GM12878 (cell line): ENCODE results near the gene YARS1. TPM values are rescaled to one million over a fixed set of nuclear protein-coding genes. Genes with fewer than 3 reads are reported as not detected.

Experiments
- ATAC-seq: fragments of 200-7000 bp; cut with Tn5 transposase; 3 replicates; pipeline ENCODE4 v1.9.1; 2020; ENCODE audit warnings: mild to moderate bottlenecking, moderate library complexity
- BruUV-seq: library from RNA; stranded (reverse); fragments of 400-500 nt; replicated peaks from 2 replicates; lab custom pipeline; 2021; lab: Mats Ljungman, UMichigan
- CTCF ChIA-PET: fragments of 300-600 bp; sonication (Branson Sonifier 250); formaldehyde crosslinking; extraction: SDS; loops from one replicate; lab custom pipeline; 2021; ENCODE audit warnings: inconsistent platforms; lab: Yijun Ruan, JAX
- POLR2A ChIA-PET: fragments of 350-600 bp; formaldehyde crosslinking; extraction: SDS; loops from one replicate; lab custom pipeline; 2021; ENCODE audit warnings: inconsistent platforms; lab: Charles Lee
- RAD21 ChIA-PET: fragments of 300-600 bp; sonication (Branson Sonifier 250); formaldehyde crosslinking; loops from one replicate; lab custom pipeline; 2023; ENCODE audit warnings: antibody characterized with exemption; ENCODE audit not compliant: unreplicated experiment; lab: Charles Lee
- SMC1A ChIA-PET: fragments of 300-600 bp; sonication (Branson Sonifier 250); formaldehyde crosslinking; loops from one replicate; lab custom pipeline; 2023; ENCODE audit not compliant: unreplicated experiment, uncharacterized antibody; lab: Charles Lee
- DNase-seq: peaks from one replicate; pipeline ENCODE4 v3.0.0-alpha.2; 2011; ENCODE audit warnings: low read depth, low spot score
- FAIRE-seq: peaks from 3 replicates; lab custom pipeline; 2011; peaks lifted over from hg19 to GRCh38; lab: Jason Lieb, UNC
- H2AFZ ChIP-seq: 2 replicates; pipeline ENCODE4 v1.6.0; 2011; ENCODE audit warnings: low read depth, low read length, control low read depth; ENCODE audit not compliant: control insufficient read depth
- H3K27ac ChIP-seq: 2 replicates; pipeline ENCODE4 v1.5.1; 2011; ENCODE audit warnings: control low read depth; ENCODE audit not compliant: control insufficient read depth, insufficient read depth
- H3K27me3 ChIP-seq, 2 experiments: replicated peaks in 1 of 2; 2 replicates each; pipeline versions ENCODE4 v1.6.0 to v1.6.1; 2011; ENCODE audit warnings: low read length in 1 of 2; ENCODE audit not compliant: control insufficient read depth in 2 of 2, insufficient read depth in 2 of 2
- H3K36me3 ChIP-seq, 2 experiments: 2 replicates each; pipeline ENCODE4 v1.5.1; 2011; ENCODE audit warnings: low read length in 1 of 2; ENCODE audit not compliant: control insufficient read depth in 2 of 2, insufficient read depth in 2 of 2
- H3K4me1 ChIP-seq: 2 replicates; pipeline ENCODE4 v1.6.1; 2011; ENCODE audit warnings: mild to moderate bottlenecking, low read length, moderate library complexity, mixed read lengths; ENCODE audit not compliant: control insufficient read depth, insufficient read depth
- H3K4me2 ChIP-seq: 2 replicates; pipeline ENCODE4 v1.6.0; 2011; ENCODE audit warnings: control low read depth; ENCODE audit not compliant: control insufficient read depth, insufficient read depth
- H3K4me3 ChIP-seq: fragments of 200-600 bp; sonication (generic); 2 replicates; pipeline ENCODE4 v1.5.1; 2016
- H3K79me2 ChIP-seq: 2 replicates; pipeline ENCODE4 v1.6.0; 2011; ENCODE audit warnings: low read length; ENCODE audit not compliant: control insufficient read depth, insufficient read depth
- H3K9ac ChIP-seq: 2 replicates; pipeline ENCODE4 v1.8.0; 2011; ENCODE audit warnings: low read length, control low read depth, mixed read lengths; ENCODE audit not compliant: control insufficient read depth, insufficient read depth
- H3K9me3 ChIP-seq: replicated peaks from 3 replicates; pipeline ENCODE4 v1.5.1; 2011; ENCODE audit warnings: mild to moderate bottlenecking, low read length; ENCODE audit not compliant: control insufficient read depth, insufficient read depth
- H4K20me1 ChIP-seq: 2 replicates; pipeline ENCODE4 v1.6.0; 2011; ENCODE audit not compliant: control insufficient read depth, insufficient read depth
- FOS ChIP-seq: IDR thresholded peaks from 3 replicates; pipeline ENCODE4 v1.6.1; 2011; ENCODE audit warnings: borderline replicate concordance; ENCODE audit not compliant: insufficient read length; ENCODE audit errors: extremely low read depth
- HDAC2 ChIP-seq: fragments of 200-600 bp; sonication (generic); IDR thresholded peaks from 2 replicates; pipeline ENCODE4 v1.6.1; 2017
- KDM1A ChIP-seq: fragments of 200-600 bp; sonication (generic); IDR thresholded peaks from 2 replicates; pipeline ENCODE4 v1.6.1; 2016; ENCODE audit warnings: borderline replicate concordance
- NRF1 ChIP-seq: conservative IDR thresholded peaks from 2 replicates; pipeline ENCODE4 v1.6.1; 2011; ENCODE audit warnings: mild to moderate bottlenecking, low read depth, low read length, improper control_type of control experiment
- SIN3A ChIP-seq: IDR thresholded peaks from 2 replicates; pipeline ENCODE4 v1.6.1; 2012; ENCODE audit warnings: low read depth, low read length, improper control_type of control experiment
- TCF7 ChIP-seq: IDR thresholded peaks from 2 replicates; pipeline ENCODE4 v1.6.1; 2014; ENCODE audit warnings: antibody characterized with exemption, borderline replicate concordance
- ZBED1 ChIP-seq: IDR thresholded peaks from 2 replicates; pipeline ENCODE4 v1.6.1; 2016; ENCODE audit warnings: borderline replicate concordance
- ZZZ3 ChIP-seq: IDR thresholded peaks from 2 replicates; pipeline ENCODE4 v1.6.1; 2011; ENCODE audit warnings: low read depth; ENCODE audit not compliant: control insufficient read depth, insufficient read length
- WGBS: methylation state at CpG from one replicate; pipeline ENCODE4 v1.1.6; 2016; ENCODE audit warnings: low lambda C conversion rate; ENCODE audit not compliant: insufficient replicate concordance, insufficient coverage; ENCODE audit errors: missing lambda C conversion rate; 5-methylcytosine and 5-hydroxymethylcytosine counted together
- in situ Hi-C: fragments of 300-500 bp; cut with MboI; formaldehyde crosslinking; loops from 9 replicates; pipeline ENCODE4 v1.14.3; 2018; ENCODE audit warnings: mixed read lengths
- intact Hi-C: fragments of 100-400 bp; cut with micrococcal nuclease; formaldehyde crosslinking; loops from one replicate; pipeline ENCODE4 v1.14.2; 2022; ENCODE audit not compliant: unreplicated experiment
- polyA plus RNA-seq, 11 experiments: library from polyadenylated mRNA; depleted of rRNA in 4 of 11; unstranded in 6 of 11; stranded (reverse) in 5 of 11; fragments of >200 nt; fragmentation: Nextera tagmentation in 4 of 11; fragmentation: Illumina TruSeq in 1 of 11; extraction: Ambion mirVana in 4 of 11; extraction: Trizol in 1 of 11; gene quantifications; 1 replicate in 1 of 11; 2 replicates in 10 of 11; pipeline versions ENCODE4 v1.2.1 to v1.2.3, GENCODE V29; 2011 to 2016; ENCODE audit warnings: inconsistent platforms in 2 of 11, missing spikeins in 2 of 11, low read depth in 1 of 11
- total RNA-seq, 4 experiments: library from RNA; depleted of rRNA in 3 of 4; stranded (reverse); fragments of >200 nt in 3 of 4; fragmentation: Illumina TruSeq in 1 of 4; extraction: Trizol in 1 of 4; gene quantifications; 2 replicates each; pipeline versions ENCODE4 v1.2.1 to v1.2.3, GENCODE V29; 2013 to 2021

The YARS1 gene
- total and polyA plus RNA-seq, 10 of the 15 experiments (the other 5 are each of a cell fraction or from before 2014, with no cell fraction given), result 39.9 to 202 (median 136) TPM

DNA sequence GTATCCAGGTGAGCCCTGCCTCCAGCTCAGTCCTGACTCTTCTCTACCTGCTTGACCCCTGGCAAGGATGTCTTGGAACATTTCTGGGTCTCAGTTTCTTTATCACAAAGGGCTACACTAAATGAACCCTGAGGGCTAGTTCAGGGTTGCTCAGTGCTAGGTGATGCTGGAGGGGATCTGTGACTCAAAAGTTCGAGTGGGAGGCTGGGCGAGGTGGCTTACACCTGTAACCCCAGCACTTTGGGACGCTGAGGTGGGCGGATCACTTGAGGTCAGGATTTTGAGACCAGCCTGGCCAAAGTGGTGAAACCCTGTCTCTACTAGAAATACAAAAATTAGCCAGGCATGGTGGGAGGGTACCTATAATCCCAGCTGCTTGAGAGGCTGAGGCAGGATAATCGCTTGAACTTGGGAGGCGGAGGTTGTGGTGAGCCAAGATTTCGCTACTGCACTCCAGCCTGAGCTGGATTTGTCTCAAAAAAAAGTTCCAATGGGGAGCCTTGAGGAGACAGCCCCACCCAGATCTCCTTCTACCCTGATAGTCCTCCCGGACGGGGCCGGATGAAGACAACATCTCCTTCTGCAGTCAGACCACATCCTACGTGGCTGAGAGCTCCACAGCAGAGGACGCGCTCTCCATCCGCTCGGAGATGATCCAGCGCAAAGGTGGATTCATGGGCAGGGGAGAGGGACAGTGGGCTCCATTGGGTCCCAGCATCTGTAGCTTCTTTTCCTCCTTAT lies 48.9 kb downstream of the YARS1 start:
- Histone ChIP-seq H3K36me3 (peaks cover 0 to 2% of the 10 kb centered on the region in 2 experiments; a peak in 2 of 4 replicates), H3K27me3 (no peaks in the 10 kb centered on the region), H3K4me1 (no peaks in the 10 kb centered on the region), H3K9me3 (no peaks in the 10 kb centered on the region), H2AFZ (no peak overlapping the region), H3K27ac (no peak overlapping the region), H3K4me3 (no peak overlapping the region), H3K4me2 (no peak overlapping the region), H3K9ac (no peak overlapping the region), H4K20me1 (no peaks in the 10 kb centered on the region), H3K79me2 (no peaks in the 10 kb centered on the region)
- no peak for TF ChIP-seq SIN3A
- TF ChIP-seq TCF7, result no peak
- no peak for TF ChIP-seq HDAC2
- no peak for TF ChIP-seq ZBED1
- TF ChIP-seq KDM1A, result no peak
- no peak for TF ChIP-seq NRF1
- no peak for TF ChIP-seq ZZZ3
- TF ChIP-seq FOS, result no peak
- WGBS, result 77% methylated on average over 16 of the region's 16 CpGs
- BruUV-seq, result no TSS peak
- ChIA-PET SMC1A (interaction anchor here (1.0 kb wide), 2 partner anchors 56 to 248 kb away, joined by 3 read pairs; no protein-coding TSS in a partner anchor), POLR2A (interaction anchor here (0.6 kb wide), 1 partner anchor 108 kb away, joined by 3 read pairs; no protein-coding TSS in a partner anchor), CTCF (interaction anchor here (1.2 to 1.4 kb wide), 2 partner anchors 10 to 56 kb away, joined by 6 to 8 read pairs; no protein-coding TSS in a partner anchor), RAD21 (interaction anchor here (1.1 to 1.3 kb wide), 2 partner anchors 56 to 108 kb away, joined by 3 to 8 read pairs; no protein-coding TSS in a partner anchor)
- FAIRE-seq (no peak), ATAC-seq (no peak), DNase-seq (no peak)
- in situ Hi-C loops, result no loop called here
- intact Hi-C loops, result no loop called here
